Gastroesophageal sphincter (tissue), 3 donors: ENCODE measurements around the gene TEX264.

Experiments
- POLR2A ChIP-seq, 2 donors: fragments of 450-650 bp; IDR thresholded peaks; one replicate each; pipeline ENCODE4 v1.6.1; 2017; ENCODE audit warnings: antibody characterized with exemption in 2 of 2, mild to moderate bottlenecking in 2 of 2, moderate library complexity in 1 of 2
- POLR2AphosphoS5 ChIP-seq: sonication (generic); formaldehyde crosslinking; IDR thresholded peaks from one replicate; pipeline ENCODE4 v1.6.1; 2017; ENCODE audit warnings: antibody characterized with exemption
- TF ChIP-seq, protein P1 (sequence below), 4 experiments: fragments of 200-600 bp in 2 of 4; fragments of 450-650 bp in 2 of 4; sonication (generic) in 1 of 4; IDR thresholded peaks; one replicate each; pipeline ENCODE4 v1.5.1; 2017 to 2019; ENCODE audit warnings: antibody characterized with exemption in 4 of 4, mild to moderate bottlenecking in 2 of 4, moderate library complexity in 2 of 4

DNA sequence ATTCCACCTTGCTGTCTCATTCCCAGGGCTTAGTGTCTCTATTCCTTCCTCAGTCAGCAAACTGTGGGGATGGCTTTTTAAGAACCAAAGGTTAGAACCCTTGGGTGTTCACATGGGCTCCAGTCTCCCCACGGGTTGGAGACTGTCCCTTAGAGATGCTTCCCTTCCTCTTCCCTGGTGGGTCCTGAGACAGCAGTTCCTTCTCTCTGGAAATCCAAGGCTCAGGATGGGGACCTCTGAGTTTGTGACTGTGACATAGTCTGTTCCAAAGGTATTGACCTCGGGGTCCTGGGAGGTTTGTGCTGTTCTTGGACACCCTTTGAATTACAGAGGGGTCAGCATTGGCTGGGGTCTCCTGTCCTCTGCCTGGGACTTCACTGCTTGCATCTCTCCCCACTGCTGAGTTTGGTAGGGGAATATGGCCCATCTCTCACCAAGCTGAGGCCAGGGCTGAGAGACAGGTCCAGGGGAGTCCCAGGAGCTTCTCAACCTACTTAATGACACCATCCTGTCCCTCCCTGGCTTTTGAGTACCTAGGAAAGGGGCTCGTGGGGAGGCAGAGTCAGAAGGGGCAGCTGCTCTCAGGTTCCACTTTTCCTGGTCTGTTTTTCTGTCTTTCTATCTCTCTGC is 37.3 kb downstream of the TEX264 start:
- TF ChIP-seq POLR2A (IDR thresholded peaks at IDR 0.05) (no peak), POLR2AphosphoS5 (no peak)
- TF ChIP-seq, protein P1, sequence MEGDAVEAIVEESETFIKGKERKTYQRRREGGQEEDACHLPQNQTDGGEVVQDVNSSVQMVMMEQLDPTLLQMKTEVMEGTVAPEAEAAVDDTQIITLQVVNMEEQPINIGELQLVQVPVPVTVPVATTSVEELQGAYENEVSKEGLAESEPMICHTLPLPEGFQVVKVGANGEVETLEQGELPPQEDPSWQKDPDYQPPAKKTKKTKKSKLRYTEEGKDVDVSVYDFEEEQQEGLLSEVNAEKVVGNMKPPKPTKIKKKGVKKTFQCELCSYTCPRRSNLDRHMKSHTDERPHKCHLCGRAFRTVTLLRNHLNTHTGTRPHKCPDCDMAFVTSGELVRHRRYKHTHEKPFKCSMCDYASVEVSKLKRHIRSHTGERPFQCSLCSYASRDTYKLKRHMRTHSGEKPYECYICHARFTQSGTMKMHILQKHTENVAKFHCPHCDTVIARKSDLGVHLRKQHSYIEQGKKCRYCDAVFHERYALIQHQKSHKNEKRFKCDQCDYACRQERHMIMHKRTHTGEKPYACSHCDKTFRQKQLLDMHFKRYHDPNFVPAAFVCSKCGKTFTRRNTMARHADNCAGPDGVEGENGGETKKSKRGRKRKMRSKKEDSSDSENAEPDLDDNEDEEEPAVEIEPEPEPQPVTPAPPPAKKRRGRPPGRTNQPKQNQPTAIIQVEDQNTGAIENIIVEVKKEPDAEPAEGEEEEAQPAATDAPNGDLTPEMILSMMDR (IDR thresholded peaks at IDR 0.05), result no peak
